Activated T-helper 9 cell treated with anti-CD3 and anti-CD28 coated beads, Interleukin-2, amount 50 U/mL, for 16 hours (primary cell): ENCODE data around the gene SUPT3H.
"Not testable (repeated sequence)": the region's sequence is repeated elsewhere in the genome, so short reads cannot be mapped to it uniquely, and the experiment has no call there.

Experiments
- DNase-seq: peaks from one replicate; pipeline ENCODE4 v3.0.0-alpha.2; 2020; ENCODE audit warnings: low read depth

SUPT3H gene

DNA sequence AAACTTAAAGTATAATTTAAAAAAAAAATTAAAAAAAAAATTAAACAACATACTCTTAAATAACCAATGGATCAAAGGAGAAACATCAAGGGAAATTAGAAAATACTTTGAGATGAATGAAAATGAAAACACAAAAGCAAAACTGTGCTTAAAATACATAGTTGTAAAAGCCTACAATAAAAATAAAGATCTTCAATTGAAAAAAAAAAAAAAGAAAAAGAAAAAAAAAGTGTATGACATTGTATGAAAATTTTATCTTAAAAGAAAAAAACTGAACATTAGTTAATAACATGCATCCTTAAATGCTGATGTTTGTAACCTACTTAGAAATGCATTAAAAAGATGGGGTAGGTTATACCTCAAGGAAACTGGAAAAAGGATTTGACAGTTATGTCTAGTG lies 501.1 kb downstream of the SUPT3H start:
- DNase-seq = not testable (repeated sequence)

DNA sequence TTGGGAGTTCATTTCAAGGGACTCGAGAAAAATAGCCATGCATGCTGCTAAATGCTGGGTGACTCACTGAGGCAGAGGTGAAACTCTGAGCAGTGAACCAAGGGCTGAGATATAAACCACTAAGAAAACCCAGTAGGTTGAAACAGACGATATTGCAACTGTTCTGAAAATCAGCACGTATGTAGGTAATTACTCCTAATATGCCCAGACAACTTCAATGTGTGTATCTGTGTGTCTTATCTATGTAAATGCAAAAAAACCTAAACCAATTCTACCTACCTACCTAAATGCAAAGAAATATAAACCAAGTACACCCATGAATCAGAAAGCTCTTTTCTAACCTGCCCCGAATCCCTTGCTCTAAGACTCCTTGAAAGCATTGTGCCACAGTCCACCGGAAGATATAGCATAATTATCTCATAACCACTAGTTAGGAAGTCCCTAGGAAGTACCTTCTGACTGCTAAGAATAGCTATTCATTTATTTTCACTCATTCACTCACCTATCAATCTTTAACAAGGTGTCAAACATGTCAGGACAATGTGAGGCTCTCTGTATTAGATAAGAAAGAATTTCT lies 508.3 kb downstream of the SUPT3H start:
- DNase-seq = no peak

DNA sequence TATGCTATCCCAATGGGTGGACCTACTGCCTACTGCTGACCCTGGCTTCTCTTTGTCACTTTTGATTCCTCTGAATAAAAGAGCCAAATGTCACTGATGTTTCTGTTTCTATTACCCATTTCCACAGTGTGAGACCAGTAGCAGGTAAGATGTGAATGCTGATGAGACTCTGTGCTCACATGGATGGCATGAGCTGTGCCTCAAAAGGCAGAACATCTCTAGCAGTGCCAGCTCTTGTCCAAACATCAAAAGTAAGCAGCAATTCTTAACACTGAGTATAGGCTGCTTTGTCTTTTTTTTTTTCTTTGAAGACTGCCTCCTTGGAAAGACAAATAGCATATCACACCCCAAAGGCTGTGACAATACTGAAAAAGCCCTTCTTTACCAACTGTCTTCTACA lies 508.8 kb downstream of the SUPT3H start:
- no peak for DNase-seq

DNA sequence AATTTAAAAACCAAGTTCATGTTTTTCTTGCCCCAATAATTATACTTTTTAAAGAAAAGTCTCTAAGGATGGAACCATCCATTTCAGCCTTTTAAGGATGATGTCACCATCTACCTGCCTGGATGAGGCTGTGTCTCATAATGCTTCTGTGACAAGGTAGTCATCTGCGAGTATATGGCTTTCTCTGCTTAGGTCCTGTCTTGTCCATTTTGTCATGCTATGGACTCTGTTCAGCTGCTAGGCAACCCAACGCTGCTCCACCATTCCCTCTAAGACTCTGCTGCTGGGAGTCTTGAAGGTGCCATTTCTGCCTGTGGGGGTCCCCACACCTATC lies 509.4 kb downstream of the SUPT3H start:
- DNase-seq = no peak

DNA sequence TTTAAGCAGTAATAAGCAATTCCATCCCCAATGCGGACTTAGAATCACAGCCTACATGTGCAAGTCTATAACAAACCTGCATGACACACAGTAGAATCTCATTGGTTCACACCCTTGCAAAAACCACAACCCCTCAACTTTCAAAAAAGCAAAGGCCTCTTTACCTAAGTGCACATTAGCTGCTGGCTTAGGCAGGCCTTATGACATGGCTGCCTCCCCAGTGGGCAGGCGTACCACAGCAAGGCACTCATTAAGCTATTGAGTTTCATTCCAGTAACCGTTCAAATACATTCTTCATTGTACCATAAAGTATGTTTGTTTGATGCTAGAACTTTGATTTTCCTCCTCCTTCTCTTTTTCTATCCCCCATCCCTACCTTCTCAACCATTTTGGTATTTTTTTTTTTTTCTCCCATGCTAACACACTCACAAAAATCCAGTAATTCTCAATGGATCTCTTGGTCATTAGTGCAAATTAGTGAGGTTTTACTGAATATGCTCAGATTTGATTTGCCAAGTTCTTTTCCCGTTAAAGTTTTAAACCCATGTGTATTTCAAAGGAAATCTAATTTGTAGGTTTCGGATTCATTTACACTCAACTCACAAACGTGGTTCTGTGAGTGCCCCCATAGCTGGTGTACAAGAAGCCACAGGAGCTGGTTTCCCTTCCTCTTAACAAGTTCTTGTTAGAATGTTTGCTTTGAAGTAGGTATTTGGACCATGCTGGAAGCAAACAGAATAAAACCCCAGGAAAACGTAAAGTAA lies 510.0 kb downstream of the SUPT3H start:
- no peak for DNase-seq

DNA sequence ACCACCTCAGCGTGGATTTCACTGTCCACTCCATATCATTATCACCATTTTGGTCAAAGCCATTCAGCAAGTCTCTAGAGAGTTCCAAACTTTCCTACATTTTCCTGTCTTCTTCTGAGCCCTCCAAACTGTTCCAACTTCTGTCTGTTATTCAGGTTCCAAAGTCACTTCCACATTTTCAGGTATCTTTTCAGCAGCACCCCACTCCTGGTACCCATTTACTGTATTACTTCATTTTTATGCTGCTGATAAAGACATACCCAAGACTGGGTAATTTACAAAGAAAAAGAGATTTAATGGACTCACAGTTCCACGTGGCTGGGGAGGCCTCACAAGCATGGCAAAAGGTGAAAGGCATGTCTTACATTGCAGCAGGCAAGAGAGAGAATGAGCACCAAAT lies 512.5 kb downstream of the SUPT3H start:
- DNase-seq = not testable (repeated sequence)

DNA sequence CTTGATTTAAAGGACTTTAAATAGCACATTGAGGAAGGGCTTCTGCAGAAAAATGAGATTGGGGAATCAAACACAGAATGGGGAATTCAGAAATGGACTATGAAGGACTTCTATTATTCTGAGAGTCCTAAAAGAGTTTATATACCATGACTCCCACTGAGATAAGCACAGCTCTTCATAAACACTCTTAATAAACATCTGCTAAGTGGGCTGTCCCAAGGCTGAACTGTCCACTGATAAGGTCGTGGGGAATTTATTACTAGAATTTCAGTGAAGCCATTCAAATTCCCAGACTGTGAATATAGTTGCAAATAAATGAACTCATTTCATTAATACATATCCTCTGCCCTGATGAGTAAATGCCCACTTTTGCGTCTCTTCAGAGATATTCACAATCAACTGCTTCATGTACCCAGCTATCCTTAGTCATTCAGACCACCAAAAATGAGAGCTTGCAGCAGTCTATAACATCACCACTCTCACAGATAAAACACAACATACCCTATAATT lies 517.8 kb downstream of the SUPT3H start:
- DNase-seq = no peak

DNA sequence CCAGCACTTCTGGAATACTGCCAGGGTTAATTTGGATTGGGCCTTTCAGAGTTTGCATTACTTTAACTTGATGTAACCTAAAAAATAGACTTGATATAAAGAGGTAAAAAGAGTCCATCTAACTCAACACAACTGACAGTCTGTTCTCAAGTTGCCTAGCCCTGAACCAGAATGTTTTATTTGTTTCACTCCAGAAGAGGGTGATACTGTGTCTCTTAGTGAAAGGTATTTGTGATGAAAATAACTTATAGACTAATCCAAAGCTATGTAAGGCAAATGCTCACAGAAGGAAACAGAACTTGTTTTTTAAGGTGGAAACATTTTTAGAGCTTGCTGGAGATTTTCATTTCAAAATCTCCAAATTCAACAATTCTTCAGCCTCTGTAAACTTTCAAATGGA lies 518.7 kb downstream of the SUPT3H start:
- no peak for DNase-seq

DNA sequence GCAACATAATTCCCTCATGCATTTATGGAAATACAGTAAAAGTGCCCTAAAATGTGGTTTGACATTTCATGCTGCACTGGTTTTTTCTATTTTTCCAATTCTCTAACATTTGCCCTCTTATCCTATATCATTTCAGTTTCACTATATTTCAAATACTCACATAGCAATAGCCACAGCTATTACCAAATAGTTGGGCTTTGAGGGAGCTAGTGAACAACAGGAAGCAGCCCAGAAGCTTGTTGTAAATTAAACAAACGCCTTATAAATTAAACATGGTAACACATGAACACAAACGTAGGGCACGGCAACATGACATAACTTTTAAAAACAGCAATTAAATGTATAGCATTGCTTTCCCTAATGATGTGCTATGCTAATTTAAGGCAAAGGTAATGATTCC lies 521.3 kb downstream of the SUPT3H start:
- DNase-seq = no peak

DNA sequence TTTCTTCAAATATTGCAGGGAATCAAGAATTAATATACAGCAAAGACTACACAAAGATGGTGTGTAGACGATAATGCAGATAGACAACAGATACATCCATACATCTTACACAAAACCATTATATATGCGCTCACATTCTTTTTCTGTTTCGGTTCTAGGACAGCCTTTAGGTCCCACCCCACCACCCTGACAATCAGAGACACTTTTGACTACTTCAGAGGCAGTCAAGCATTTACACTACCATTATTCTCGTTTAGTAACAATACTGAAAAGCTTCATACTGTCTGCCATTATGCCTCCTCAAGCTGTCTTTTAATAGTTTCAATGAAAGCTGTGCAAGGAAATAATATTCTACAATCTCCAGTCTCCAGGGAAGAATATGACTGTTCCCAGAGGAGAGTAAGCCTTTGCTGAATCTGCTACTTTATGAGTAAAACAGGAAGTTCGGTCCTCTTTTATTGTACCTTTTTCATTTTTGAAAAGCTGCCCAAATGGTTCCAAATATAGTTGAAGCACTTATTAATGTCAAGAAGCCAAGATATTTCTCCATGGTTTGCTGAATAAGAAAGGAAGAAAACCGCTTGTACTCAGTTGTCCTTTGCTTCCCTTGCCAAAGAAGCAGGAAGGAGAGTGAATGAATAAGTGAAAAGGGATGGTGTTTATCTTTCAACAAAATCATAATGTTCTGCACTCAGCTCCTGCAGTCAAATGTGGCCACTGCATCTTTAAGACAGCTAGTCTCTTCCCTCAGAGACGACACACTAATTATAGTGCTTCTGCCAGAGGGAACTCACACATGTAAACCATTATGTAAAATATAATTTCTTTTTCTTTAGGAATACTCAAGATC lies 521.9 kb downstream of the SUPT3H start:
- no peak for DNase-seq

DNA sequence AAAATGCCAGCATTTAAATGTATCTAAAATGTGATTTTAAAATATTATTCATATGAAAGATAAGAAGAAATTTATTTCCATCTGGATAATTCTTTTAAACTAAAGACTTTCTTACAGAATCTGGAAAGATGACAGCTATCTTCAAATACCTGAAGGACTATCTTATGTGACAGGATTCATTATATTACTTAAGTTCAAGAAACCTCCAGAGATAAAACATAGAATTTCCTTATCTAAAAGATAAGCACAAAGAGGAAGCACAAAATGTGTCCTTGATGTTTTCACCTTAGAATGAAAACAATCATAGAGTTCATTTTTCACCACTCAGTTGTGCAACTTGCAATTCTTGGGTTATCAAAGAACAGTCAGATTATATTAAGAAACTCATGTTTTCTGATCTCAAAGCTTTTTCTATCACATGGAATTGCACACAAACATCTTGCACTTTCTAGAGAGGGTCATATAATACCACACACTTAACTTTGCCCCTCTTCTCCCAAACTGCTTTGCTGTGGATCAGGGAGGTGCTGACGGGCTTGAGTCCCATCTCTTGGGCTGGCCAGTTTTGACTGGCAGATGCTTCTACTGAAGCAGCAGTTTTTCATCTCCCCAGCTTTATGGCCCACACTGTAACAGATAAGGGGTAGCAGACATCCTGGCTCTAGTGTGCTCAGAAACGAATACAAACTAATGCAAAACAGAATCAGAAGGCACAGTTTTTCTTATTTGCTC lies 522.9 kb downstream of the SUPT3H start:
- DNase-seq = no peak

DNA sequence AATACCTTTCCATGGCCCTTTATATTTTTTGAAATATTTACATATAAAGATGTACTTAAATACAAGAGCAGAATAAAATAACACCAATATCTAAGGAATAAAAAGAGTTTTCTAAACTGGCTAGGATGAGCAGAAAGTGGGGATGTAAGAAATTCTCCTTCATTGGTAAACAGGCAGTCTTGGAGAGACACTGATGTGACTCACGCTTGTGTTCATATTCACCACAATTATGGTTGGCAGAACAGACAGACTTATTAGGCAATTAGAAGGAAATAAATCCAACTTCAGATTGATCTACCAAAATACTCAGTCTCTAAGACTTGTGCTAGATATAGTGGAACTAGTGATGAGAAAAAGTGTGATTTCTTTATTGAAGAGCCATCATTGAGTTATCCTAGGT lies 526.6 kb downstream of the SUPT3H start:
- no peak for DNase-seq

DNA sequence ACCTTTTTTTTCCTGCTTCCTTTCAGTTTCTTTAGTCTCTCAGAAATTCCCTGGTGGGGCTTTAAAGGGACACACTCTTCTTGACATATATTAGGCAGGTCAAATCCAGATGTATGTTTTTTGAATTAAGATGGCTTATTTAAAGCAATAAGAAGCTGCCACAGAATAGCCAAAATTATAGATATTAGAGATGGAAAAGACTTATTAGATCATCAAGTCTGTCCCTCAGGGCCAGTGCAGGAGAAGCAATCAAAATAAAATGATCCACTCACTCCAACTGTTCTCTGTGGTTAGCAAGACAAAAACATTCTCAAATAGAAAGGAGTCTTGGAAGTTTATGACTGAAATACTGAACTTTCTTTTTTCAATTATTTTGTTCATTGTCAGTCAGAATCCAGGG lies 527.4 kb downstream of the SUPT3H start:
- DNase-seq = no peak

DNA sequence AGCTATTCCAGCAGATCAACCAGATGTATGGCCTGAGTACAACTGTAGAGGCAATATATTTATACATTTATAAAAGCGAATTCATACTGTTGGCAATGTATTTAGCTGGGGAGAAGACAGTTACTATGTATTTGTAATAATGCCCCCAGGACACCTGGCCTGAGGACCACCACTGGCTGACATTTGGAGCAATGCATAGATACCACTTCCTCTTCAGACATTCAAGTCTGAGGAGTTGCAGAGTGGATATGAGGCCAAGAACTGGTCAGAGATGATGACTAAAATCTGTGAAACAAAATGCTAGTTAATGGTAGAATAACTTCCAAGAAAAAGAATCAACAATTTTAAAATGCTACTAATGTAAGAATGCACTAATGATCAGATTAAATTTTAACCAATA lies 527.9 kb downstream of the SUPT3H start:
- no peak for DNase-seq

DNA sequence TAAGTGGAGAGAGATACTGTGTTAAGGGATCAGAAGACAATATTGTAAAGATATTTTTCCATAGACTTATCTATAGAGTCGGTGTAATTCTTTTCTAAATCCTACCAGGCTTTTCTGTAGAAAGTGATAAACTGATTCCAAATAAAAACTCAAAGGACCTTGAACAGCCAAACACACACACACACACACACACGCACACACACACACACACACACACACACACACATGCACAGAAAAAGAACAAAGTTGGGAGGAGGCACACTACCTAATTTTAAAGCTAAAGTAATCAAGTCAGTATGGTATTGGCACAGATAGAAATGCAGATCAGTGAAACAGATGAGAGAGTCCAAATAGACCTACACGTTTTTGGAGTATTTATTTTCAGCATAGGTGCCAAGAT lies 534.0 kb downstream of the SUPT3H start:
- DNase-seq = no peak

DNA sequence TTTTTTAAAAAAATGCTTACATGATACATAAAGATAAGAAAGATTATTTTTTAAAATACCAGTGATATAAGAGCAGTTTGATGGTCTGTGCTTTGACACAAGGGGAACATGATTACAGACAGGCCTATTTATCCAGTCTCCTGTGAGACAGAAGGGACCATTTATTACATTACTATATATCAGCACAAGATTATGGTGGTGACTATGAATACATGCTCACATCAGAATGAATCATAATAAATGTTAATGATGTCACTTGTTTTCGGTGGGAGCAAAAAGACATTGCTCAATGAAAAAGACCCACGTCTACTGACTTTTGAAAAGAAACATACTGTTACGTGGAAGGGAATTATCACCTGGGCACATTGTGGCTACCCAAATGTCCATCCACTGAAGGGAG lies 535.1 kb downstream of the SUPT3H start:
- no peak for DNase-seq

DNA sequence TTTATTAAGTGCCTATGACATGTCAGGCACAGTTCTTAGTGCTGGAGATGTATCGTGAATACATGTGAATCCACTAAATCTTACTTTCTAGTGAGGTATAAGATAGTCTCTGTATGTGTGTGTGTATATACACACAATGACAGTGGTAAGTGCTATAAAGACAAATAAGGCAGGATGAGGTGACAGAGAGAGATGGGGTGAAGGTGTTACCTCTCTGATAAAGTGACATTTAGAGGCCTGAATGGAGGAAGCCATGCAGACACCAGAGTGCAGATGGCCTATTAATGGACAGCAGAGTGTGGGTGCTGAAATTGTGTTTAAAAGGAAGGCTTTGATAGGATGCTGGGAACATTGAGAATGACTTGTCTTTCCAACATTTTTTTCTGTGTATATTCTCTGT lies 535.9 kb downstream of the SUPT3H start:
- no peak for DNase-seq

DNA sequence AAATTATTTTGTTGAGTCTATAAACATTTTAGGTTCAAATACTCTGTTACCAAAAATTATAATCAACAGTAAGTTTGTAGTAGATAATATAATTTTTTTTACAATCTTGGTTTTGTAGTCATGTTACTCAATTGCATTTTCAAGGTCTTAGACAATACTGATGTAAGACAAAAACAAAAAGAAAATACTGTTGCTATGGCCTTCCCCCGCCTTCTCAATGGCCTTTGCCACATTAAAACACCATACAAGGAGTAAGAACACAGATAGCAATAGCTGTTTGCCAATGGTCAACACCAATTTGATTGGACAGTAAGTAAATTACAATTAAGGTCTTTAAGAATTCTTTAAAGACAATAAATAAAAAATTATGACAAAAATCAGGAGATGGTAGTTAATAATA lies 540.0 kb downstream of the SUPT3H start:
- DNase-seq = no peak

DNA sequence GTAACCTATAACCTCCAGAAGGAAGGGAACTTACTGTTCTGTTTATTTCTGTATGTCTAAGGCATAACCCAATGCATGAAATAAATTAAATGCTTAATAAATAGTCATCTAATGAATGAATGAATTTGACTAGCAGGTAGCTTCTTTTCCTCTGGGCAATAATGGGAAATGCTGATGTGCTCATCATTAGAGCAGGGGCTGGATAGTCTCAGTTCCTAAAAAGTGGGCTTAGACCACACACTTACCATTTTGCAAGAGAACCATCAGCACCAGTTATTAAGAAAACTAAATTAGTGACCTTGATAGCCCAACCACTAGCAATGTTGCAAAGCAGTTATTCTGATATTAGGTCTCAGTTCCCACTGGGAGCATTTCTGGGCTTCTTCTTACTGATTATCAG lies 540.5 kb downstream of the SUPT3H start:
- DNase-seq = no peak

DNA sequence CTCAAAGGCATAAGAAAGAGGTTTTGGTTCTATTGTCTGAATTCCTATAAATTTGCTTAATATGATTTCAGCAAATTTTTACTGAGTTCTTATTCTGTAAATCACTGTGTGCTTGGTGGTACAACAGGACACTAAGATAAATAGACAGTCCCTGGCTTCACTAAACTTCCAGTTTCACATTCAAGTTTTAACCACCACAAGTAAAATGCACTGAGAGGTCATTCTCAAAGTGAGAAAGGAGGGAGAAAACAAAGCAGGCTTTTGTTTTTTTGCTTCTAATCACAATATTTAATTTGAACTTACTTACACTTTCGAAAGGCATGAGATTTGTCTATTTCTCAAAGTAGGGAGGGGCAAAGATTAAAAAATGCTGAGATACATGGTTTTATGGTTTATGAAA lies 544.5 kb downstream of the SUPT3H start:
- no peak for DNase-seq

DNA sequence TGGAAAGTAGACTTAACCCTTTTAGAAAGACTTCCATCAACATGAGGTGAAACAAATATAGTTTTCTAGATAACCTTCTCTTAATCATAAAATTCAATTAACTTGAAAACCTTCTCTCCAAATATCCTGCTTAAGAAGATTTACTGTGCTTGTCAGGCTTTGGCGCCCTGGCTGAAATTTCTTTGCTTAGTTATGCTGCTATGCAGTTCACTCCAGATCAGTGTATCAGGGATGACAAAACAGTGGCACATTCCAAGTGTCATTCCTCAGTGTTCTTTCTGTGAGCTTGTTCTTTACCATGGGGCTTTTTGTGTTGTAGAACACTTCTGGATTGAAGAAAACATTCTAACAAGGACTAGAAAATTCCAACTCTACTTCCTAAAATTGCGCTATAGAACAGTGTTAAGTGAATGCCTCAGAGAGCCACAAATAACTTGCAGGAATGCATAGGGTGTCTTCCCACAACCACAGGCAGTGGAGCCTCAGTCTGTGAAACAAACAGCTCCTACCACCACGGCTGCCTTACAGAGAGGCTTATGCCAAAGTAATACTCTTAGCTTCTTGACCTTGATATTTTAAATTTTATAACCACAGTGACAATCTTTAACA lies 546.6 kb downstream of the SUPT3H start:
- DNase-seq = no peak

DNA sequence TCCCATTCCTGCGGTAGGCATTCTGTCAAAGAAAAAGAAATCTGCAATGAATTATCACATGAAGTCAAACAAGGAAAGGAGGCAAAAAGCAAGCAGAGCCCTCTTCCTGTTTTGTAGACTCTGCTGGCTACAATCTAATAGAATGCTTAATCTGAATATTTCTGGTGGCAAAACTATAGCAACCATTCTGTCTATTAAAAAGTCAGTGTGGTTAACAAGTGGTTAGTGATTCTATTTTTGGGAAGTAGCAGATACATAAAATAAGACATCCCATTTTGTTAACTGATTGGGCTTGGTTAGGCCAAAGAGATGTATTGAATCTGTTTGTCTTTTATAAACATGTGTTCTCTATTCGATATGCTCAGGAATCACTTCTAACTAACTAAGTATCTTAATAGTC lies 547.9 kb downstream of the SUPT3H start:
- no peak for DNase-seq
